ENCODE results near the gene GALNT15.

- TF ChIP-seq CTCF (IDR thresholded peaks at IDR 0.05) = no peak
- no peak for TF ChIP-seq POLR2A (IDR thresholded peaks at IDR 0.05)
- peak in 2 of 4 donors; percentile 25 to 54 for TF ChIP-seq POLR2AphosphoS5 (IDR thresholded peaks at IDR 0.05)
- TF ChIP-seq EP300 (IDR thresholded peaks at IDR 0.05) = no peak
These were observed 41.6 kb upstream of the GALNT15 start for GRCh38 chr3:16132928-16133327.

Data from sigmoid colon (tissue), 4 donors.